Breast epithelium (tissue), 4 donors: Measurements from ENCODE around the gene EZH1. TPM values are rescaled to one million over a fixed set of nuclear protein-coding genes. Genes with fewer than 3 reads are reported as not detected.

Source experiments
- DNase-seq, 2 donors: peaks; one replicate each; pipeline ENCODE4 v3.0.0-alpha.2; 2019; ENCODE audit warnings: low spot score in 2 of 2
- H3K27ac ChIP-seq, 2 donors: fragments of 200-600 bp; sonication (generic) in 1 of 2; one replicate each; pipeline ENCODE4 v1.5.1; 2016 to 2019; ENCODE audit warnings: mild to moderate bottlenecking in 1 of 2
- H3K27me3 ChIP-seq, 2 donors: fragments of 200-600 bp; sonication (generic) in 1 of 2; one replicate each; pipeline versions ENCODE4 v1.5.1 to v1.6.0; 2017 to 2019; ENCODE audit warnings: control low read depth in 1 of 2, mild to moderate bottlenecking in 1 of 2
- H3K36me3 ChIP-seq: fragments of 200-600 bp; one replicate; pipeline ENCODE4 v1.5.1; 2019
- H3K4me1 ChIP-seq, 2 donors: fragments of 200-600 bp; sonication (generic); one replicate each; pipeline ENCODE4 v1.5.1; 2016 to 2019; ENCODE audit warnings: control low read depth in 1 of 2
- H3K4me3 ChIP-seq, 3 donors: fragments of 200-600 bp; sonication (generic); 1 replicate in 2 of 3; 2 replicates in 1 of 3; pipeline ENCODE4 v1.5.1; 2016 to 2019; ENCODE audit warnings: mild to moderate bottlenecking in 3 of 3, moderate library complexity in 2 of 3
- H3K9me3 ChIP-seq, 2 donors: fragments of 200-600 bp; sonication (generic) in 1 of 2; one replicate each; pipeline ENCODE4 v1.5.1; 2016 to 2019; ENCODE audit warnings: control low read depth in 1 of 2
- CTCF ChIP-seq, 3 donors: fragments of 450-650 bp; IDR thresholded peaks; one replicate each; pipeline ENCODE4 v1.5.1; 2016 to 2017; ENCODE audit warnings: antibody characterized with exemption in 3 of 3, mild to moderate bottlenecking in 3 of 3, moderate library complexity in 3 of 3
- POLR2A ChIP-seq: fragments of 450-650 bp; IDR thresholded peaks from one replicate; pipeline ENCODE4 v1.6.1; 2016; ENCODE audit warnings: antibody characterized with exemption, mild to moderate bottlenecking, moderate library complexity
- POLR2AphosphoS5 ChIP-seq, 3 donors: sonication (generic); formaldehyde crosslinking; IDR thresholded peaks; one replicate each; pipeline ENCODE4 v1.6.1; 2017; ENCODE audit warnings: antibody characterized with exemption in 3 of 3
- intact Hi-C: fragments of 100-400 bp; cut with DNase I; formaldehyde crosslinking; loops from one replicate; pipeline ENCODE4 v1.15.1; 2023; ENCODE audit warnings: low total_unique reads
- total RNA-seq, 3 donors: library from RNA; depleted of rRNA; stranded (reverse); fragments of >200 nt; gene quantifications; one replicate each; pipeline ENCODE4 v1.1.0, GENCODE V29; 2016

EZH1 gene
- total RNA-seq, 3 donors from 2014 or later: 50.8 to 91.1 (median 70.1) TPM

- Histone ChIP-seq H3K27ac (peak overlapping the region; percentile 93 to 96), H3K36me3 (no peaks in the 10 kb centered on the region), H3K9me3 (no peaks in the 10 kb centered on the region), H3K27me3 (no peaks in the 10 kb centered on the region), H3K4me1 (peaks cover 5 to 25% of the 10 kb centered on the region in 2 donors), H3K4me3 (peak overlapping the region; percentile 87 to 94 (median 89))
- intact Hi-C loops: loop anchor here (10.0 kb wide), 1 partner anchor 105 kb away; the partner anchor contains the start of gene PSMC3IP
- peak; percentile 59 to 78 for DNase-seq
- TF ChIP-seq POLR2AphosphoS5 (IDR thresholded peaks at IDR 0.05): peak in 2 of 3 donors; percentile 69 to 76
- no peak for TF ChIP-seq POLR2A
- peak; percentile 74 to 95 (median 87) for TF ChIP-seq CTCF (IDR thresholded peaks at IDR 0.05)
These were observed 65.1 kb downstream of the EZH1 start for GRCh38 chr17:42679492-42680330.

GRCh38 chr17:42678951-42679491 is 65.8 kb downstream of the EZH1 start:
- Histone ChIP-seq H3K36me3 (no peaks in the 10 kb centered on the region), H3K27me3 (no peaks in the 10 kb centered on the region), H3K4me1 (peaks cover 5 to 25% of the 10 kb centered on the region in 2 donors), H3K27ac (peak overlapping the region; percentile 93 to 96), H3K9me3 (no peaks in the 10 kb centered on the region), H3K4me3 (peak overlapping the region; percentile 87 to 94 (median 89))
- peak in 1 of 2 donors; percentile 59 for DNase-seq
- no peak for TF ChIP-seq POLR2AphosphoS5 (IDR thresholded peaks at IDR 0.05)
- TF ChIP-seq POLR2A: no peak
- TF ChIP-seq CTCF (IDR thresholded peaks at IDR 0.05): no peak
- intact Hi-C loops: loop anchor here (10.0 kb wide), 1 partner anchor 104 kb away; the partner anchor contains the start of gene PSMC3IP

- intact Hi-C loops: loop anchor here (2.0 to 10.0 kb wide), 2 partner anchors 59 to 103 kb away; partner anchors contain the start of gene PSMC3IP
- H3K27ac ChIP-seq: peak overlapping the region; percentile 93 to 96
- no peaks in the 10 kb centered on the region for H3K36me3 ChIP-seq
- H3K27me3 ChIP-seq: no peaks in the 10 kb centered on the region
- H3K4me1 ChIP-seq: peaks cover 10 to 25% of the 10 kb centered on the region in 2 donors
- H3K9me3 ChIP-seq: no peaks in the 10 kb centered on the region
- H3K4me3 ChIP-seq: peak overlapping the region; percentile 87 to 94 (median 89)
- peak in 1 of 2 donors; percentile 74 for DNase-seq
- TF ChIP-seq CTCF (IDR thresholded peaks at IDR 0.05): no peak
- TF ChIP-seq POLR2AphosphoS5 (IDR thresholded peaks at IDR 0.05): peak; percentile 36 to 50 (median 45)
These were observed 66.7 kb downstream of the EZH1 start for GRCh38 chr17:42677921-42678781.

- no peaks in the 10 kb centered on the region for H3K27me3 ChIP-seq
- peak; percentile 100 for DNase-seq
- peak overlapping the region; percentile 87 to 94 (median 89) for H3K4me3 ChIP-seq
- peak overlapping the region; percentile 96 for H3K27ac ChIP-seq
- no peaks in the 10 kb centered on the region for H3K36me3 ChIP-seq
- intact Hi-C loops: loop anchor here (2.0 to 10.0 kb wide), 2 partner anchors 58 to 102 kb away; partner anchors contain the start of gene PSMC3IP
- H3K4me1 ChIP-seq: peaks cover 12 to 24% of the 10 kb centered on the region in 2 donors
- no peaks in the 10 kb centered on the region for H3K9me3 ChIP-seq
- no peak for TF ChIP-seq POLR2A
- peak in 2 of 3 donors; percentile 7 to 91 for TF ChIP-seq POLR2AphosphoS5 (IDR thresholded peaks at IDR 0.05)
- no peak for TF ChIP-seq CTCF (IDR thresholded peaks at IDR 0.05)
These were observed 67.6 kb downstream of the EZH1 start for GRCh38 chr17:42677012-42677857.
